IPS DF 4.7 (cell line): ENCODE measurements around the gene AAMP.
"Not testable (repeated sequence)": the region's sequence is repeated elsewhere in the genome, so short reads cannot be mapped to it uniquely, and the experiment has no call there.

ENCODE experiments used
- DNase-seq: peaks from one replicate; pipeline ENCODE4 v3.0.0-alpha.2; 2013; ENCODE audit warnings: low spot score; ENCODE audit errors: extremely low read depth

Gene AAMP

DNA sequence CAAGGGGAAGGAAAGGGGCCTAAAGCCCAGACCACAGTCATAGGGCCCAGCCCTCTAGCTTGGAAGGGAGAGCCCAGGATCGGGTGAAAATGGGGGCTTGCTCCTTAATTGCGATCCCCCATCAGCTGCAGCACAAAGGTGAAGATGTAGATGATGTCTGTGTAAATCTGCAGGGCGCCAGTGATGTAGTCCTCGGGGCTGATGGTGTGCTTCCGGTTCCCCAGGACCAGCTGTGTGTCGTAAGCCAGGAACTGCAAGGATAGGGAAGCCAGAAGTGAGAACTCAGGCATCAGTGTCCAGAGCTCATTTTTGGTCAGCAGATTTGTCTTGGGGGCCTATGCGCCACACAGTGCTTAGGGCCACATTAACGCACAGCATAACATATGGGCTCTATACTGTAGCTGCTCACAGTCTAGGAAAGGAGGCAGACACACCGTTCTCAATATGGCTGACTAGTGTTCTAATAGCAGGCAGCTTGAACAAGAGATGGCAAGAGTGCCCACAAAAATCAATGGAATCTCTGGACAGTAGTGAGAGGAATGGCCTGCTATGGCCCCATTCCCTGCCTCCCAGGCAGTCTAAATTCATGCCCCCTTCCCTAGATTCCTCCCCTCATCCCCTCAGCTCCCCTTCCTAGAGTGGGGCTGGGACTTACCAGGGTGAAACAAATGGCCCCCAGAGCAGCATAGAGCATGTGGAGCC is 5.6 kb upstream of the AAMP start:
- DNase-seq, result no peak

DNA sequence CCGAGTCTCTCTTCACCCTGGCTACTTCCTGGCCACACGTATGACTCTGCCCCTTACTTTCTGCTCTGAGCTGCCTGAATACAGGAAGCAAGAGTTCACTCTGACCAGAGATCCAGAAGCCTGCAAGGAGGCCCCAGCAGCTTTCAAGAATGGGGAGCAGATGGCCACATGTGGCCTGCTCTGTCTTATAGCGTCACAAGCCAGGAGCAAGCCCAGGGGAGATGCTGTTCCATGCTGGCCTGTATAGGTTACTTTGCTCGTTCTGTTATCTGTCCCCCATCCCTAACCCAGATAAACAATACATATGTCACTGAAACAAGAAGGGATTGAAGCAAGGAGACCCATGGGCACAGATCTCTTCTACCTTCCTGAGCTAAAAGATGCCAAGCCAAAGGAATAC is 4.6 kb upstream of the AAMP start:
- no peak for DNase-seq

DNA sequence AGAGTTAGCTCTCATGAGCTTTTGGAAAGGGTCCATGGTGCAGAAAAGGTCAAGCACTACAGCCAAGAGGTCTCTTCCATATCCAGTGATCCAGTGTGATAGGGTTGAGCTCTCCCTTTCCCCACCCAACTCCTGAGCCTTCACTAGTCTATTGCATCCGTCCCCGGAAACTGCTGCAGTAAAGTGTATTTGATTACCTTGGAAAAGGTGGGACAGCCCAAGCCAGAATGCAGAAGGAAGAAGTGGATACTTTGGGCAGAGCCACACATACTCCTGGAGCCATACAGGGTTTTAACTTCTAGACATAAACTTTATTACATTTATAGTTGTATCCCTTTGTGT is 3.9 kb upstream of the AAMP start:
- DNase-seq, result no peak

DNA sequence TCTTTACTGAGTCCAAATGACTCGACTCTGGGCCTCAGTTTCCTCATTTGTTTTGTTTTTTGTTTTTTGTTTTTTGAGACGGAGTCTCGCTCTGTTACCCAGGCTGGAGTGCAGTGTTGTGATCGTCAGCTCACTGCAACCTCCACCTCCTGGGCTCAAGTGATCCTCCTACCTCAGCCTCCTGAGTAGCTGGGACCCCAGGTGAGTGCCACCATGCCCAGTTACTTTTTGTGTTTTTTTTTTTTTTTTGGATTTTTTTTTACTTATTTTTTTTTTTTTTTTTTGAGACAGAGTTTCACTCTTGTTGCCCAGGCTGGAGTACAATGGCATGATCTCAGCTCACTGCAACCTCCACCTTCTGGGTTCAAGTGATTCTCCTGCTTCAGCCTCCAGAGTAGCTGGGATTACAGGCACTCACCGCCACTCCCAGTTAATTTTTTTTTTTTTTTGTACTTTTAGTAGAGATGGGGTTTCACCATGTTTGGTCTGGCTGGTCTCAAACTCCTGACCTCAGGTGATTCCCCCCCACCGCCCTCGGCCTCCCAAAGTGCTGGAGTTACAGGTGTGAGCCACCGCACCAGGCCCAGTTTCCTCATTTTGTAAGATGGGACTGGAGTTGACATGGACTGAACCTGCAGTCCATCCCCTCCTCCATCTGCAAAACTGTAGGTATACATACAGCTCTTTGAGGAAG is 3.4 kb upstream of the AAMP start:
- DNase-seq, result not testable (repeated sequence)

DNA sequence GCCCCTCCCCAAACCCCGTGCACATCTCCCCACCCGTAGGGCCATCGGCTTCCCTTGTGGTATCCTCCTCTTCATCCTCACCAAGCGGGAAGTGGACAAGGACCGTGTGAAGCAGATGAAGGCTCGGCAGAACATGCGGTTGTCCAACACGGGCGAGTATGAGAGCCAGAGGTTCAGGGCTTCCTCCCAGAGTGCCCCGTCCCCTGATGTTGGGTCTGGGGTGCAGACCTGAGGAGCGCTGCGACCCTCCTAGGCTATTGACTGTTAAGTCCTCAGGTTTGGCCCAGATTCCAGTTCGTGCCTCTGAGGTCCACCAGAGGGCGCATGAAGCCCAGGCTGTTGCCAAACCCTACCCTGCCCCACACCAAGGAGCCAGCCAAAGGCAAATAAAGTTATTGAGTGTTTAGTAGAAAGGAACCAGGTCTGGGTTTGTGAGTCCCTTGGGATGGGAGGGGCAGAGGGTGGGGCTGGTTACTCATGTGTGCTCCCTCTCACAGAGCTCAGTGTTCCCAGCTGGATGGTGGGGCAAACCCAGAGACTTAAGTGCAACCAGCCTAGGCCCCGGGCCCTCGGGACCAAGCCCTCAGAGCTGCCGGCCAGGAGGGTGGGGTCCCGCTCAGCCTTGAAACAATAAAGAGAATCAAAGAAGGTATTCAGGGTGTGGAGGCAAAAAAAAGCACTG is 2.7 kb upstream of the AAMP start:
- DNase-seq, result no peak

DNA sequence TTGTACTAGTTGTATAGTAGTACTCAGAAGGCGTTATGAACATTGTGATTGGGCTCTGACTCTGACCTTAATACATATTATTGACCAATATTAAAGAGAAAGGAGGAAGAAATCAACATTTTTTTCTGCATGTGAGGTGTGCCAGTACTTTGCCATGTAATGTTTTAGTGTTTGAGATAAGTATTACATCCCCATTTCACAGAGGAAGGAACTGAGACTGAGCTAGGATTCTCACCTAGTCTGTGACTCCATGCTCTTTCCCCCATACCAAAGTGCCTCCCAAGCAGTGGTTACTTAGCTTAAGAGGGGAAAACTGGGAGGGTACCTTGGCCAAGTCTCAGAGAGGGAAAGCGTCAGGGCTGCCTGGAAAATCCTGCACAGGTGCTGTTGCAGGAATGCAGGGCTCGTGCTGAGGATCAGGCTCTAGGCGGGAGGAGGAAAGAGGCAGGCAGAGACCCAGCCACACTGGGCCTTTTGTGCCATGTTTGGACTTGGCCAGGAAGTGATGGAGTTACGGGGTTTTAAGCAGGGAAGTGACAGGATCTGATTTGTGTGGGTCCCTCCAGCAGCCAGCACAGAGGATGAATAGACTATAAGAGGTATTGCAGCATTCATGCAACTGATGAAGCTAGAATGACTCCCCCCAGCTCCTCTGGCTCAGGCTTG is 2.1 kb upstream of the AAMP start:
- no peak for DNase-seq

DNA sequence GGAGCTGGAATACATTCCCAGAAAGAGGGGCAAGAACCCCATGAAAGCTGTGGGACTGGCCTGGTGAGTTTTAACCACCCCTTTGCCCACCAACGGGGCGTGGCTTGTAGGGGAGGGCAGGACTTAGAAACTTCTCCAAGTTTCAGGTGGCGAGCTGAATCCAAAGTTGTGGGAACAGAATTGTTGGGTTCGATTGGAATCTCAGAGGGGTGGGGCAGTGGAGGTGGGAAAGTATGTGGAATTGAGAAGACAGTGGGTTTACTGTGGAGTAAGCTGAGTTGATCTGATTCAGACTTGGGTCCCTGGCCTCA is 1.5 kb upstream of the AAMP start:
- DNase-seq, result no peak

DNA sequence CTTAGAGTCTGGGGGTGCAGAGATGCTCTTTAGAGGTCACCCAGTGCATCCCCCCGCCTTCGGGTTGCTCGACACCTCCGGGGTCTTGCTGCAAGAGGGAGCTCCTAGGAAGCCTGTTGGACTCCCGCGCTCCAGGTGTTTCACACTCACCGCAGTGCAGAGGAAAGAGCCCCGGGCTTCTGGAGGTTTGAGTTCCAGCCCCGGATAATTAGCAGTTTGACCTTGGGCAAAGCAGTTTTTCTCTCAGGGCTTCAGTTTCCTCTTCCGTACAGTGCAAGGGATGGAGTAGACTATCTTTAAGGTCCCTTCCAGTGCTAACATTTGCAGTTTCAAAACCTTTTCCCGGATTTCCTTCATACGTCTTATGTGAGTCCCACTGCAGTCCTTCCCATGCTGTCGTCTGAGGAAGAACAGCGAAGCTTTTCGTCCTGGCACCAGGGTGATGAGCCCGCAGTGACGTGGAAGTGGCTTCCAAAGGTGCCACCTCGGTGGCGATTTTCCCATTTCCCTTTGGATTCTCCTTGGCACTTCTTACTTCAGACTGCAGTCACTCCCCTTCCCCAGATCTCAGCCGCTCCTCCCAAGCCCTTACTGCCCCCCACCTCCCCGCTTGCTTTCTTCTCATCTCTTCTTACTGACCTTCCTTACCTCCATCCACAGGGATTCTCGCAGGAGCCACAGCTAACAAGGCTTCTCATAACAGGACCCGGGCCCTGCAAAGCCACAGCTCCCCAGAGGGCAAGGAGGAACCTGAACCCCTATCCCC is 967 bp upstream of the AAMP start:
- DNase-seq, result no peak

DNA sequence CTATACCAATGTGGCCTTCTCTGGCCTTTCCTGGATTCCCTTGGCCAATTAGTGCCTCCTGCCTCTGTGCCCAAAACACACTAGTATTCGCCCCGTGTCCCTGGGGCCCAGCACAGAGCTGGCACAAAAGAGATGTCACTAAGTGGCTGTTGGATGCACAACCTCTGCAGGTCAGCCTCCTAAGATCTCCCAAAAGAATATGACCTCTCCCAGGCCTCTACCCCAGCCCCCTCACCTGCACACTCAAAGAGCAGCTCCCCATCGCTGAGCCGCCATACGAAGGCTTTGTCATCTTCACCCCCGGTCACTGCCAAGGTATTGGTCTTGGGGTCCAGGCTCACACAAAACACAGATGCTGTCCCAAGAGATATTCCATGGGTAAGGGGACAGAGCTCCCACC is 2.7 kb downstream of the AAMP start:
- DNase-seq, result no peak

DNA sequence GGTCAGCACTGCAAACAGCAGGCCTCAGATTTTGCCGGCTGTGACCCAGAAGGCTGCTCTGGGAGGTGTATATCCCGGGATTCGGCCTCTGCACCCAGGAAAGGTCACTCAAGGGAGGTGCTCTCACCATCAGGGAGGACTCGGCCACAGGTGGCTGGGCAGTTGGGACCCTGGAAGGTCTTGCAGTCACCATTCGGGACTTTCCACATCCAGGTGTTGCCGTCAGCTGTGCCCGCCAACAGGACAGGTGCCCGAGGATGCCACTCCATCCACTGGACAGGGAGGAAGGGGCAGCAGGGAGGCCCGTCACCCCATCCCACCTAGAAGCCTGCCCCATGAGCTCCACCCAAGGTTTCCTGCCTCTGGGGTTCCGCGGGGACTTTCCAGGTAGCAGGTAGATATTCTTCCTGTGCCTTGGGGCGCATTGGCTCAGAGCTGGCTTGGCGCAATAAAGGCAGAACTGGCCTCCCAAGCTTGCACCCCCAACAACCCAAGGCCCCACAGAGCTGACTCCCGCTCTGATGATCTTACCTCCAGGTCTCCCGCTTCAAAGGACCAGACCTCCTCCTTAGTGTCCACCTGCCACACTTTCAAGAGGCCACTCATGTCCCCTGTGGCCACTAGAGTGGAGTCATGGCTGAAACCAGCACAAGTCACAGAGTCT is 3.5 kb downstream of the AAMP start:
- DNase-seq, result no peak

DNA sequence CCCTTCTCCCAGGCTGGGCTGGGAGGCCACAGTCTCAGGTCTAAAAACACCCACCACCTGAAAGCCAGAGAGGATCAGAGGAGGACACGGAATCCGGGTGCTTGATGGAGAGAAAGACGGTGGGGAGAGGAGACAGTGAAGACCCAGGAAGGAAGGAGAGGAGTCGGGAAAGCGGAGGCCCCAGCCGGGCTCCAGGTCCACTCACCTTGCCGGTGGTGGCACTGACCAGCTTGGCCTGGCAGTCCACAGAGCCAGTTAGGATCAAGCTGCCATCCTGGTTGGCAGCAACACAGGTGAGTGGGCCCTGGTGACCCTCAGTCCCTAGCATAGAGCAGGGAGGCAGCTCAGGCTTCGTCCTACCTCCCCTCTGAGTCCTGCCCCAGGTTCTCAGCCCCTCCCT is 4.3 kb downstream of the AAMP start:
- no peak for DNase-seq

DNA sequence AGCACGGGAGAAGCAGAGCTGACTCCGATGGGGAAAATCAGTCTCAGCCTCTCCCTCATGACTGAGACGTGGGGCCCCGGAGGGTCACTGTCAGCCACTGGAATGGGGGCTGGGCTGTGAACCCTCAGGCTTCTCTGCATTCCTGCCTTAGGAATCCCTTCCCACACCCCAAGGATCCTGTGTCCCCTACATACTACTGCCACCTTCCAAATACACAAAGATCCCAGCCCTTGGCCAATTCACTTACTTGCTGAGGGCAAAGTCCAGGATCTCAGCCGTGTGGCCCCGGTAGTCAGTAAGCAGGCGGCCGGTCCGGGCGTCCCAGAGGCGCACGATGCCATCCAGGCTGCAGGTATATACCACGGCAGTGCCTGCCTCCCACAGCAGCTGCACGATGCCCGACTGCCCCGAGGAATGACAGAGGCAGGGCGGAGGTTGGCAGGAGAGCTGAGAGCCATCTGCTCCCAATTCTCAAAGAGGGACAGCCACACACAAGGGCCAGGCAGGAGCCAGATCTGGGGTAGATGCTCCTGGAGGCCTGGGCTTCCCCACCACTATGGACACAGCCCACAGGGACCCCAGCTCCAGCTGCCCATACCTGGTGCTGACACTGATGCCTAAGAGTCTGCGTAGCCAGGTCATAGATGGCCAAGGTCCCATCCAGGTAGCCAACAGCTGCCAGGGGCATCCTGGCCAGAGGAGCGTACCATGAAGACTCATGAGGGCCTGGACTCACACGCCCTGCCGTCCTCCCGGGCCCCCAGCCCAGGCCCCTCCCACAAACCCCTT is 5.0 kb downstream of the AAMP start:
- no peak for DNase-seq

DNA sequence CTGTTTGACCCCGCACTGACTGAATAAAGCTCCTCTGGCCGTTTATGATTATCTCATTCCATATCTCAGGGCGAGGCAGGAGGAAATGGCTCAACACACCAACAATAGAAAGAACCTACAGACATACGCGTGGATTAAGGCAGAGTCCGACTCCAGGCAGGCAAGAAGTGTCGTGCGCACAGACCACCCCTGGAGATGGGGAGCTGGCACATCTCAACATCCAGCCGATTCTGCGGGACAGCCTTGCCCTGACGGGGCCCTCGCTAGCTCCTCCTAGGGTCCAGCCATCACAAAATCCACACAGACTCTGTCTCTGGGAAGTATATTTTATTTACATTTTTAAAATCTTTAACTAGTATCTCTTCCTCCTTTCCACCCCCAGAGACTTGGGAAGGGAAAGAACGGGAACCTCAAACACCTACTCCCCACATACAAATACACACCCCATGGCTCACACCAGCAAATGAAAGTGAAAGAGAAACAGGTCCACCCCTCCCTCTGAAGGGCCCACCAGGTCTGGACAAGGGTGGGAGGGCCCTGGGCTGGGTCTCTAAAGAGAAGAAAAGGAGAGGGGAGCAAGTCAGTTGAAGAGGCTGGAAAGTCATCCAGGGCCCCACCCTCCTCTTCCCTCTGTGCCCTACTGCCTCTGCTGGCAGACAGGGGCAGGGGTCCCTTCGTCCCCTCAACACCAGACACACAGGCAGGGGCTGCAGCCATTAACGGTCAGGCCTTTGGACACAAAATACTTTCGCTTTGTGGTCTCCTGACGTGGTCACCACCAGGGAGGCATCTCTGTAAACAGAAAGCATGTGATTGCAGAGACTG is 5.9 kb downstream of the AAMP start:
- DNase-seq, result no peak

DNA sequence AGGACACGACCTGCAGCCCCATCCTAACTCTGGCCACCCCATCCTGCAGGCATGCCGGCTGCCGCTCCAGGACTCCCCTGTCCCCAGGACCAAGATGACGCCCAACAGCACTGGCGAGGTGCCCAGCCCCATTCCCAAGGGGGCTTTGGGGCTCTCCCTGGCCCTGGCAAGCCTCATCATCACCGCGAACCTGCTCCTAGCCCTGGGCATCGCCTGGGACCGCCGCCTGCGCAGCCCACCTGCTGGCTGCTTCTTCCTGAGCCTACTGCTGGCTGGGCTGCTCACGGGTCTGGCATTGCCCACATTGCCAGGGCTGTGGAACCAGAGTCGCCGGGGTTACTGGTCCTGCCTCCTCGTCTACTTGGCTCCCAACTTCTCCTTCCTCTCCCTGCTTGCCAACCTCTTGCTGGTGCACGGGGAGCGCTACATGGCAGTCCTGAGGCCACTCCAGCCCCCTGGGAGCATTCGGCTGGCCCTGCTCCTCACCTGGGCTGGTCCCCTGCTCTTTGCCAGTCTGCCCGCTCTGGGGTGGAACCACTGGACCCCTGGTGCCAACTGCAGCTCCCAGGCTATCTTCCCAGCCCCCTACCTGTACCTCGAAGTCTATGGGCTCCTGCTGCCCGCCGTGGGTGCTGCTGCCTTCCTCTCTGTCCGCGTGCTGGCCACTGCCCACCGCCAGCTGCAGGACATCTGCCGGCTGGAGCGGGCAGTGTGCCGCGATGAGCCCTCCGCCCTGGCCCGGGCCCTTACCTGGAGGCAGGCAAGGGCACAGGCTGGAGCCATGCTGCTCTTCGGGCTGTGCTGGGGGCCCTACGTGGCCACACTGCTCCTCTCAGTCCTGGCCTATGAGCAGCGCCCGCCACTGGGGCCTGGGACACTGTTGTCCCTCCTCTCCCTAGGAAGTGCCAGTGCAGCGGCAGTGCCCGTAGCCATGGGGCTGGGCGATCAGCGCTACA is 7.0 kb downstream of the AAMP start:
- no peak for DNase-seq

DNA sequence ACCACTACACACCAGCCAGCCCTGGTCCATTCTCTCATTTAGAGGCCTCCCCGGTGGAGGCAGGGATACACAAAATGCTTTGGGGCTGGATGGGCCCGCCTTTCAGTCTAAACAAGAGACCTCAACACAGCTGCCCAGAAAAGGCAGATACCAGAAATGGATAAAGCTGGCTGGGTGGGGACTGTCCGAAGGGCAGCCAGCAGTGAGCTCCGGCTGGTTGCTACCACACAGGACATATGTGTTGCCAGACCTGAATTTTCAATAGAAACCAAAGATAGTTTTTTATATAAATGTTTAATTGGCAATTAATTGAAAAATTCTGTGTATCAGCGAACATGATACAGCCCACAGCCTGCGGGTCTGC is 7.7 kb downstream of the AAMP start:
- DNase-seq, result no peak

DNA sequence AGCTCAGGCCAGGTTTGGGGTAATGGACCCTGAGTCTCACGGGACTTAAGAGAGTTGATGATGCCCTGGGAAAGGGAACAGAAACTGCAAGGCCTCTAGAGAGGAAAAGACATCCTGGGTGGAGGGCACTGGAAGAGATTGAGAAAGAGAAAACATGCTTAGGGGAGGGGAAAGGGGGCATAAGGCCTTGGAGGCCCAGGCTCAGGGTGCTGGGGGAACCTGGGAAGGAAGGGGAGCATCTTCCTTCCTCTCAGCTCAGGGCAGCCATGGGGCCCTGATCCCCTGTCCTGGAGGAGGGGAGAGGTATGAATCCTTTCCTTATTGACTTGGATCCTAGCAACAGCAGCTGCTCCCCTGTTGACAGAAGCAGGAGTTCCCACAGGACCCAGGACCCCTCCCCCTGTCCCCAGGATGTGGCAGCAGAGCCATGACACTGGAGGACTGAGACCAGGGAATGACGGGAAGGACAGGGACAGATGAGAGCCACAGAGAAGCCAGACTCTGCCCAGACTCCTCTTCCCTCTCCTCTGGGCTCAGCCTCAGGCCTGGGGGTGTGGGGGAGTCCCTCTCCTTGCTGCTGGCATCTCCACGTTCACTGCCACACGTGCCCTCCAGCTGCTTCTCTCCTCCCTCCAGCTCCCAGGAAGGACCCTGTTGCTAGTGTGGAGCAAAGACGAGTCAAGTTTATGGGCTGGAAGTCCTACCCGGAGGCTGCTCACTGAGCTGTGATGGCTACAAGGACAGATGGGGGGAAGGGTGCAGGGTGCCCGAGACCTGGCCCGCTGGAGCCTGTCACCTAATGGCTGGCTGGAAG is 8.3 kb downstream of the AAMP start:
- DNase-seq, result no peak

DNA sequence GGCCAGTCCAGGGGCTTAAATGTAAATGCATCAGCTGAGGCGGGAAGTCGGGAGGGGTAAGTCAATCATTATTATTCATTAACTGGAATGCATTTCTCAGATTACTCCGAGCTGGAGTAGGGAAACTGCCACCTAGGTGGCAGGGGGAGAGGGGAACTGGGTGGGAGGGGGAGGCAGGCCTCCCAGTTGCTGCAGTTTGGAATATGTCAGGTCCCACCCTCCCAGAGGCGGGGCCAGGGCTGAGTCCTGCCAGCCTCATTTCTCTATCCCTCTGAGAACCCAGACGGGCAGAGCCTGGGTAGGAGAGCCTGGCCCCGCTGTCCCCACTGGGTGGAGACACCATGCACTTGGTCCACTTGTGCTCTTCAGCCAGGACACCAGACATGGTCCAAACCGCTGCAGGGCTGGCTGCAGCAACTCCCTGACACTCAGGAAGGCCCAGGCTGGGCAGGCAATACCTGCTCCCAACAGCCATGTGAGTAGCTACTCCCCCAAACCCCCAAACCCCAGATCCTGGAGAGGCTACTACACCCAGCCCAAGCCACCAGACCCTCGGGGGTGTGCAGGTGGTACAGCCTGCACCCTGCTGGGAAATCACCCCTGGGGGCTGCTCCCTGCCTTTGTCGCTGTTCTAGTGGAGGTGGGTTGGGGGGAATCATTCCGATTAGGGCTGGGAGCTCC is 9.1 kb downstream of the AAMP start, which contains the start of gene GPBAR1:
Gene GPBAR1, plus strand, starts transcription at position 274 of the 681 bp plus-strand sequence. CDS start 1,710 bp downstream, outside the sequence.
- no peak for DNase-seq
